GM21717 (cell line): ENCODE measurements around the gene AFAP1.

Source experiments
- ATAC-seq: cut with Tn5 transposase; IDR thresholded peaks from one replicate; pipeline ENCODE4 v1.9.1; 2021; ENCODE audit warnings: mild to moderate bottlenecking, moderate library complexity; ENCODE audit not compliant: unreplicated experiment

Gene AFAP1

DNA sequence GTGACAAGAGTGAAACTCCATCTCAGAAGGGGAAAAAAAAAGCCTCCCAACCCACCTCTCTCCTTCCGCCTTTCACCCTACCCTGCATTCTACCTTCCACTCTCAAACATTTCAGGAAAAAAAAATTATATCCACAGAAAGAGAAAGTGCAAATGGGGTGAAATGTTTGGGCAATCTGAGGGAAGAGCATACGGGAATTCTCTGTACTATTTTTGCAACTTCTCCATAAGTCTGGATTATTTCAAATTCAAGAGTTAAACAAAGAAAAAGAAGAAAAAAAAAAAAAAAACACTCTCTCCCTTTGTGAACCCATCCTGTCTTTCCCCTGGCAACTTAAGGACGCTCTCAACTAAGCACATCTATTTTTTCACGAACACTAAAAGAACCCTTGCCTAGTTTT is 41.3 kb downstream of the AFAP1 start:
- ATAC-seq, result no peak

DNA sequence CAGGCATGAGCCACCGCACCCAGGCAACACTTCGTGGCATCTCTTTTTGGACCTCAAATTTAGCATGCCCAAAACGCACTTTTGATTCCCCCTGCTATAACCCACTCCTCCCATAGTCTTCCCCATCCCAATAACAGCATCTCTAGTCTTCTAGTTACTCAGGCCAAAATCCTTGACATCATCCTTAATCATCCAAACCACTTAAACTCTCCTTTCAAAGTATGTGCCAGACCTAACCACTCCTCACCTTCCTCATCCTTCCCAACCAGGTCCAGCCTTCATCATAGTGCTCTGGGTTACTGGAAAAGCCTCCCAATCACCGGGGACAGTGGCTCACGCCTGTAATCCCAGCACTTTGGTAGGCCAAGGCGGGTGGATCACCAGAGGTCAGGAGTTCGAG is 41.9 kb downstream of the AFAP1 start:
- ATAC-seq, result no peak

DNA sequence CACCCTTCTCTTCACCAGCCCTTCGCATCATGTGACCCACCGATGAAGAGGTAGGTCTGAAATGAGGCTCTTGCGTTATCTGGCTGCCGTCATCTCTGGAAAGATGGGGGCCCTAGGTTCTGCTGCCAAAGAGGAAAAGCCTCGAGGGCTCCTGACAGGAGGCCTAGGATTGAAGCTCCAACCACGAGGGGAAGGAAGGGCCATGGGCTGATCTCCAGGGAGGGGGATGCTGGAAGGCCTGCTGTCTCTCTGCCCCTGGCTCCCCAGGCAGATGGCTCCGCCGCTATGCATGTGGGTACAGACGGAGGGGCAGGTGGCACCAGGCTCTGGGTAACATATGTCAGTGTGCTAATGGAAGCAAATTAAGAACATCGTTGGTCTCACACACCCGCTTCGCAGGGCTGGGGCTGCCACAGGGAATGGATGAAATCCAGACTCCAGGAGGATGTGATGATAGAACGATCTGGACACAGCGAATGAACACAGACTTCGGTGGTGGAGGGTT is 44.9 kb downstream of the AFAP1 start:
- ATAC-seq, result no peak

DNA sequence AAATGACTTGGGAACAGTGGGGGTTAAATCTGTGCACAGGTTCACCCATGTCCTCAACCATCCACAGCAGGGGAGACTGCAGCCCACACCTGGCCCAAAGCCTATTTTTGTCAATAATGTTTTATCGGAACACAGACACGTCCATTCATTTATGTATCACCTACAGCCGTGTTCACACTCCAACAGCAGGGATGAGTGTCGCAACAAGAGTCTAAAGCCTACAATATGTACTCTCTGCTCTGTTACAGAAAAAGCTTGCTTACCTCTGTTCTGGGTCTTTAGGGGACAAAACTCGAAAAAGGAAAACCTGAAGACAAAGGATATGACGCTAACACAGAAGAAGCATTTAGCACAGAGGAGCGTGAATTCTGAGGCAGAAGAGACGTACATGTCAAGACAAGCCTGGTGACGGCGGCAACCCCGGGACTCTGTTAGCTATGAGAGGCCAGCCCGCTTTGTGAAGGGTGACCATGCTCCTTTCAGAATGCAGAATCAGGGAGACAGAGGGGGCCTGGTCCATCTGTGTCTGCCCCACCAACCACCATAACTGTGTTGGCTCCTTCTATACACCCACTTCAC is 45.5 kb downstream of the AFAP1 start:
- no peak for ATAC-seq

DNA sequence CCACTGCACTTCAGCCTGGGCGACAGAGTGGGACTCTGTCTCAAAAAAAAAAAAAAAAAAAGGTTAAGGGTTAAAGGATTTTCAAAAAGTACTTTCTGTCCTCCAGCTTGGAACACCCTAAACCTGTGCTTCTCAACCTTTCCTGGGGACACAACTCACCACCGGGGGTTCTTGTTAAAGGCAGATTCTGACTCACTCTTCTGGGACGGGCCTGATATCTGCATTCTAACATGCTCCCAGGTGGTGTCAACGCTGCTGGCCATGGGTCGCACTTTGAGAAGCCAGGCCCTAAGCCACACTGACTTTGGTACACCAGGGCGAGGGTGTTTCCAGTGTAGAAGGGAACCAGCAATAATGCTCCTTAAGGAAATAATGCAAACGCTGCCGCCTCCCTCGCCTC is 46.1 kb downstream of the AFAP1 start:
- ATAC-seq, result no peak

DNA sequence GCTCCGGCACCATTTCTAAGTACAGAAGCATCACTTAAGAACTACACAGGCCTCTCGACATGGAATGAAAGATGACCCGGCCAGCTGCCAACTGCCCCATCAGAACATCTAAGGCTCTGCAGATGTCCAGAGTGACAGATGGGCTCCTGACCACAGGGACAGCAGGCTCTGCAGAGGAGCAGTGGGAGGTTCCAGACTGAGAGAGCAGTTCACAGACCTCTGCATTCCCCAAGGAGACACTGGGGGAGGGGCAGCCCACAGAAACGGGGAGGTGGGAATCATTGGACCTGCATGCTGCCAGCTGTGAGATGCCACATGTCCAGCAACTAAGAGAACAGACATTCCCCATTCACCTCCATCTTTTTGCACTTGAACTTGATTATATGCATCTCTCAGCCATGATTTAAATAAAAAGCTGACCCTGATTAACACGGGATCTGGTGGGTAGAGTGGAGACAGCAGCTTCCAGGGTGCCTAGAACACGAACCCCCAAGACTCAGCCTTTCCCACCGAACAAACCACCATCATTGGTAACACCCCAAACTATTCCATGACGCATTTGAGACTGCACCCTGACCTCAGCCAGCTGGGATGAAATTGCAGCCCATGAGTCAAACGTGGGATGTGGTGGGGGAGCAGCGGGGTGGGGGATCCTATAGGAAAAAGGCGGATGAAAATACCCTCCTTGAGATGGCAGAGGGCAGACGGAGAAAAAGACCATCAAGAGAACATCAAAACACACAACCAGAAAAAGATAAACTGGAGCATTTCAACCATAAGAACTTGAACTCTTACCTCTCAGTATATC is 47.2 kb downstream of the AFAP1 start:
- ATAC-seq, result no peak

DNA sequence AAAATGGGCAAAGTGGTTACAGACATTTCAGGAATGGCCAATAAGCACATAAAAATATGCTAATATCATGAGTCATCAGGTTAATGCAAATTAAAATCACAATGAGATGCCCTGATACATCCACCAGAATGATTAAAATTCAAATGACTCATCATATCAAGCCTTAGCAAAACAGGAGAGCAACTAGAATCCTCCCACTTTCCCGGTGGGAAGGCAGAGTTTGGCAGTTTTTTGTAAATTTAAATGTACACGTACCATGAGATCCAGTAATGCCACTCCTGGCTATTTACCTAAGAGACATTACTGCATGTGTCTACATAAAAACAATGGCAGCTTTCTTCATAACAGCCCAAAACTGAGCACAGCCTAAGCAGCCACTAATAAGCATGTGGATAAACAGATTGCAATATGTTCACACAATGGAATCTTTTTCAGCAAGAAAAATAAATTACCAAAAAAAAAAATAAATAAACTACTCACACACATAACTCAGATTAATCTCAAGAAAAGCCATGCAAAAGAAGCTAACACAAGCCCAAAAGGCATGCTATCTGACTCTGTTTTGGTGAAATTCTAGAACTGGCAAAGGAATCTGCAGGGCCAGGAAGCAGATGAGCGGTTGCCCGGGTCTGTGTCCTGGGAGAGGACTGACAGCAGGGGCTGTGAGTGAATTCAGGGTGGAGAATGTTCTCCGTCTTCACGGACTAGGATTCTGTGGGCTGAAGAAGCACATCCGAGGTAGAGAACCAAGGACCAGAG is 48.8 kb downstream of the AFAP1 start:
- ATAC-seq, result no peak

DNA sequence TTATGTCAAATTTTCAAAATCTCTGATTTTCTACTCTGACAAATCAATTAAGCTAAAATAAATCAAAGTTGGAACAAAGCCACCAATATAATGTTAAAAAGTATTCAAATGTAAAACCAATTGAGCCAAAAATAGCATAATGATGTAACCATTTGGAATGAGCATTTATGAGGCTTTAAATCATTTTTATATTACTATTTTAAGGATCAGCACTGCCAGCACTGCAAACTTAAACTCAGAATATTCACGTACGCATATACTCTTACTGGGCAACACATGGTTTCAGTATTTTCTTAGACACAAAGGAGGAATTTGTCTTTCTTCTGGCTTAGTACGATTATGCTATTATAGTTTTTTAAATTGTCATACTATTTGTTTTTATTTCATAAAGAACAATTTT is 52.2 kb downstream of the AFAP1 start:
- no peak for ATAC-seq

DNA sequence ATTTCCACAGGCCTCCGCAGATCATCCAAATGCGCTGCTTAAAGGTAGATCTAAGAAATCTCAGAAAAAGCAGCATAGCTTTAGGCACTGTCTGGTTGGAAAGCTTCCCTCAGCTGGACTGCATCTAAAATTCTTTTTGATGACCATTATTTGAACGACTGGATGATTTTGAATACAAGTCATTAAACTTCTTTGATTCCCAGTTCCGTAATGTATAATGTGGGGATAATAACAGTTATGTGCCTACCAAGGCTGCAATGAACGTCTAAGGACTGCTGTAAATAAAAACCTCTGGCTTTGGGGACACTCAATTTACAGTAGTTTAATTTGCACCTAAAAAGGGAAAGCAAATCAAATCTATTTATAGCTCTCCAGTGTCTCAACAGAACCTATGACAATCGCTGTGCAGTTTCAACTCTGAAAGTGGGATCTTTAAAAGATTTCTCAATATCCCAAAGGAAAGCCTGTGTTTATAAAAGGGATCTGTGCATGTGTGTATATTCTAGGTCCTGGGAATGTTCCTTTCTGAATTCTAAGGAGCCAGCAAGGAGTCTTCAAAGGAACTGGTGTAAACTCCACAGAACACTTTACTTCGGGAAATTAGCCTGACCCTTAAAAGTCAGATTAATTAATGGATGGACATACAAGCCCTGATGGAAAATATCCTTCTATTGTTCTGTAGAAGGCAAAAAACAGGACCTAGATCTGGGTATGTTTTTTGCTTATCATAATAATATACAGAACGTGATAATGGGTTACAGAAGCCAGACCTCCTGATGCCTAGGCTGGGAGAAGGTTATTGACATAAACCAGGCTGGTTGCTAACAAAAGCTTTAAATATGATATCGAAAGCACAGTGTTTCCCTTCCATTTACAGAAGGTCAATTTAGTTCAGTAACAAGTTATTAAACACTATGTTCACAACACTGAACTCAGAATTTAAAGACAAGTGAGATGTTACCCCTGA is 53.4 kb downstream of the AFAP1 start:
- no peak for ATAC-seq

DNA sequence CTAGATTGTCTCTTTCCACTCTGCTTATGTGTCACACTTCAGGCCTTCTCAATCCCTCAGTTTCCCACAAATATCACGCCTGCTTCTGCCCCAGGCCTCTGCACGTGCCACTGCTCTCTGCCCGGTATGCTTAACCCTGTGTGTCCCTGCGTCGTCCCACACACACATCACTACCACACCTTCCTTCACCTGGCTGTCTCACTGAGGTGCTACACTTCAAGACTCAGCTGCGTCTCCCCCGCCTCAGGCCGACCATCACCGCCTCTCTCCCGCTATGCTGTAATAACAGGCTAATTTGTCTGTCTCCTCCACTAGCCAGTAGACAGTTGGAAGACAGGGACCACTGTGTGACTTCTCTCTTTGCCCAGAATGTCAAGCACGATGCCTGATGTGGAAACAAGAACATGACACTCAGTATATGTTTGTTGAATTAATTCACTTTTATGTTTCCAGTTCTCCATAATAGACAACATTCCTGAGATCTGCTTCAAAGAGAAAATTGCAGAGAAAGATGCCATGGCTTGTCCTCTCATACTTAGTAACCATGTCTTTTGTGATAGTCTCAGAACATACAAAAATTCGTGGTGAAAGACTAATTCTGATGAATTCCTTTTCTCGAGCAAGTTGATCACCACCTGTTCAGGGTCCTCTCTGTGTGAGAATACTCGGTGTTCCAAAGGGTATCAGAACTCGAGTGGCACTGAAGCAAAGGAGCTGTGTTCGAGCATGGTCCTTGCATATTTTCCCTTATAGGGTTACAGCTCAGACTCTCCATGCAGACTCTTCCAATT is 54.2 kb downstream of the AFAP1 start:
- ATAC-seq, result no peak

DNA sequence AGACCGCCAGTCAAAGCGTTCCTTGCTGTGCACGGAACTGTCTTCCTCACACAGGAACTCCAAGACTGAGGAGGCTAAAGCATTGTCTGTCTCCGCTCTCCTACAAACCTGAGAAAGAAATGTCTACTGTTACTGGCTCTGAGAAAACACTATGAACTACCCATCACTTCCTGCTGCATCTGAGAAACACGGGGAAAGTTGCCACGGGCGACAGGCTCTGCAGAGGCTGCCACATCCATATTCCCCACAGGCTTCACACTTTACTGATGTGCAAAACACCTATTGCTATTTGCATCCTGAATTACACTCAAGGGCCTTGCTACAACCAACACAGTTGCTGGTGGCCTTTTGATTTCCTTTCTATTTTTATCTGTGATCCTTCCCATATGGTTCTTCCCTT is 59.0 kb downstream of the AFAP1 start:
- no peak for ATAC-seq

DNA sequence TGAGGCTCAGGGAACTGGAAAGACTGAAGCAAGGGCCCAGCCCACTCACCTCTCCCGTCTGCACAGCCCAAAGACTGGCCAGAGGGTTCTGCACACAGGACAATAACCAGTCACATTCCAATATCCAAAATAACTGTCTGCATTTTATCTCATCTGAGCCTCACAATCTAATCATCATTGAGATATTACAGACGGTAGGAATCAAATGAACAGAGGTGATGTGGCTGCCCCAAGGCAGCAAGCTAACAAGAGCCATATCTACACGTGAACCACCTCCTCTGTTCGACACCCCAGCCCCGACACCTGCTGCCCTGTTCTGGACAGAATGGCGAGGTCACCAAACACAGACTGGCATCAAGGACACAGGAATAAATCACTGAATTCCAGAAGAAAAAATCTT is 60.5 kb downstream of the AFAP1 start:
- no peak for ATAC-seq

DNA sequence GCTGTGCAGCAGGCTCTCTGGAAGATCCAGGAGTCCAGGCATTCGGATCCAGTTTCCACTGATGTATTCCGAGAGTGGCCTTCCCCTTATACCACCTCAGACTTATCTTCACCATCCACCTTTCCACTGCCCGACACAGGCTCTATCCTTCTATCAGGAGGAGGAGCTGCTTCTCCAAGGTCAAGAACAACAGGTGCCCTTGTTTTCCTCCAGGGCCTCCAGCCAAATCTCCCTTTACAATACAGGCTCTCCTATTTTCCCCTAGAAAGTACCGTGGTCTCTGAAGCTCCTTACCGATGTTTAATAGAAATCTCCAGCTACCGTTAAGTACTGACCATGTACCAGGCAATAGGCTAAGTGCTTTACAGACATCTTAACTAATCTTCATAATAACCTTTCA is 61.3 kb downstream of the AFAP1 start:
- ATAC-seq, result no peak

DNA sequence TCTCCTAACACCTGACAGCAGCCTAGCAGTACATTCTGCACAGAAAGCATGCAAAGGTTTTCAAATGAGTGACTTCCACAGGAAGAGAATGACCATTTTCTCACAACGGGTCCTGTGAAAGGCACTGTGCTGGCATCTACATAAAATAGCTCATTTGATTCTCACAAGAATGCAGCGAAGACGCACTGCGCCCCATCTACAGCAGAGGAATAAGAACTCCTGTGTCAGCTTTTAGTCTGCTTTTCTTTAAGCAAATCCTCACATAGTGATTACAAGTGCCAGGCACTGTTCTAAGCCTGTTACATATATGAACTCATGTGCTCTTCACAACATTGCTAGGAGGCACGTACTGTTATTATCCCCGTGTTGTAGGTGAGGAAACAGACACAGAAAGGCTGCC is 62.5 kb downstream of the AFAP1 start:
- ATAC-seq, result no peak

DNA sequence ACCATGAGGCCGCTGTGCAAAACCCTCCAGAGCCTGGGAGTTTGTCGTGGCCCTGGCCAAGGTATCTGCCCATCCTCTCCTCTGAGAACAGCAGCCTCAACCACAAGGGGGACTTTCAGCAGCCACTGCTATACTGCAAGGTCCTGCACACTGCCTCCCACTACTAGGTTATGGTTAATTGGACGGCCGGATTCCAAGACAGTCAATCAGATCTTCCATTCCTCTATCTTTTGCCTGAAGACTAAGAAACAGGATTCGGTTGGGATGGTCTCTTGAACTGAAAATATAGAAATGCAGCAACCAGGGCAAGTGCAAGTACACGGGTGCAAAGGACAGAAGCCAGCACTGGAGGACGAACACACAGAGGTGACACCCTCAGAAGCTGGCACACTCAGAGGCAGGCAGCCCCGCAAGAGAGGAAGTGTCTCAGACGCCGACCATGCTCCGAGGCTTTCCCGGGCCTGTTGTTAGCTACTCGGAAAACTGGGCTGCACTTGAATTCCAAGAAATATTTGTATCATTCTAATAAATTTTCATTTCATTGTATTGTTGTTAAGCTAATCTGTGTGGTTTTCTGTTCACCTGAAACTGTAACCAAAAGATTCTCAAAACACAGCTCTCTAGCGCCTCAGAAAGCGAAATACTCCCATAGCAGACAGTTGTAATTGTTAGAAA is 63.3 kb downstream of the AFAP1 start:
- ATAC-seq, result no peak

DNA sequence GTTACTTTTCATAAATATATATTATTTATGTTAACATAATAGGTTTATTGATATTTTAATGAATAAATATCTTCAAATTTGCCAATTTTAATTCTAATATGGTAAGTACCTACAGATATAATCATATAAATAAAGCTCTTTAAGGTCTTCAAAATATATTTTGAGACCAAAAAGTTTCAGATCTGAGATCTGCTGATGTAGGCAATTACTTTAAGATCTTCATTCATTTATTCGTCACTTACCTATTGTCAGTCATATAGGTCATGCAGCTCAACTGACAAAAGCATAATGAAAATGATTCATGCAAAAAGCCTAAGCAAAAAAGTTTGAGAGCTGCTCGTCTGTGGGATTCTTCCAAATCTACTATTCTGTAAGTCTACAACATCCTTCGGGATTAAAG is 64.8 kb downstream of the AFAP1 start:
- no peak for ATAC-seq

DNA sequence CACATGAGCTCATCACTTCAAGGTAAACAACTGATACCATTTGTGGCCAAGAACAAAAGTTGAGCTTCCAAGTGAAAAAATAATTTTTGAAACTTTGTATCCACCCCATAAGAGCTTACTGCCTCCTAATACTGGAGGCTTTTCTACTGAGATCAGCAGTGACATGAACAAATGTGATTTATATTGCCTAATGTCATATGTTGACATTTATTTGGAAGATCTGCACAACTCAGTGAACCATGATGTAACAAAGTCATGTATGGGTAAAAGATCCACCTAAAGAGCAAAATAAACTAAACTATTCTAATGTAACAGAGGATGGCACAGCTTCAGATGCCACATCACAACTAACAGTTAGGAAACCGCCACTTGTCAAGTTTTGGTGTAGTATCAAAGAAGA is 65.8 kb downstream of the AFAP1 start:
- ATAC-seq, result no peak

DNA sequence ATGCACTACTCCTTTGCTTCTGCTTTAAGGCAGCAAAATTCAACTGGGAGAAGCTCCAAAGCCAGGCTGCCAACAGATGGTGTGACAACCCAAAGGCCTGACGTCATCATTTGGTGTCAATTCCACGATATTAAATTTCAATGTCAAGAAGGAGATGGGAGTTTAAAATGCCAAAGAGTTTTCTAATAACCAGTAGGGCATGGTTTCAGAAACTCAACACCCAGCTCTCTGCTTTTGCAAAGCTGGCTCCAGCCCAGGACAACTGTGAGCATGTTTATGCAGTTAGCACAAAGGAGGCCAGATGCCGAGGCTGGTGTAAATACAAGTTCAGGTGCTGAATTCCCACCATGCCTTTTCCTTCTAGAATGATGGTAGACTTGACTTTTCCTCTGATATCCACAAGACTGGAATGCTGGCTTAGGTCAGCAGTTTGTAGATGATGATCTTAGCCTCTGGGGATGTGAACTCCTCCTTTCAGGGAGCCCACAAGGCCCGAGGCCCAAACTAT is 67.3 kb downstream of the AFAP1 start:
- no peak for ATAC-seq

DNA sequence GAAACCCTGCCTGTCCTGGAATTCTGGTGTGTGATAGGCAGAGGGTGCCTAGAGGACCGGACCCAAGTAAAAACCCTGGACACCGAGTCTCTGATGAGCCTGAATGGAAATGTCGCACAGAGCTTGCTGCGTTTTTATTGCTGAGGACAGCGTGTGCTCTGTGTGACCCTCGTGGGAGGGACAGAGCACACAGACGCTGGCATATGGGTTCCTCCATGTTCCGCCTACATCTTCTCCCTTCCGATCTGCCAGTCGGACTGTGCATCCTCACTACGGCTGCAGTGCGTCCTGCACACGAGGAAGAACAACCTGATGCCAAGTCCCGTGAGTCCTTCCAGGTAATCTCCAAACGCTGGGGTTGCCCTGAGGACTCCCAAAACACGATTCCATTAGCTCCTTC is 68.3 kb downstream of the AFAP1 start:
- no peak for ATAC-seq
